Ramos (cell line): Measurements from ENCODE around the gene HOXD10.

Experiments
- in situ Hi-C: fragments of 300-500 bp; cut with MboI; formaldehyde crosslinking; loops from one replicate; pipeline ENCODE4 v1.14.3; 2022; ENCODE audit warnings: low sequenced_read_pairs; ENCODE audit not compliant: unreplicated experiment

Gene HOXD10

GRCh38 chr2:176115883-176116813 is at the start of gene HOXD10:
HOXD10 (plus strand) TSS chr2:176116778; CDS start chr2:176116834, 56 bp downstream.
- in situ Hi-C loops: loop anchor here (25.0 kb wide), 1 partner anchor 754 kb away; no protein-coding TSS in a partner anchor

GRCh38 chr2:176067589-176068418 is 48.8 kb upstream of the HOXD10 start:
- in situ Hi-C loops: no loop called here

GRCh38 chr2:176068419-176068832 is 48.2 kb upstream of the HOXD10 start:
- in situ Hi-C loops: no loop called here

GRCh38 chr2:176071330-176072291 is 45.0 kb upstream of the HOXD10 start:
- in situ Hi-C loops: no loop called here

GRCh38 chr2:176072292-176072669 is 44.3 kb upstream of the HOXD10 start:
- in situ Hi-C loops: no loop called here

GRCh38 chr2:176072951-176073904 is 43.4 kb upstream of the HOXD10 start:
- in situ Hi-C loops: no loop called here

GRCh38 chr2:176074919-176075425 is 41.6 kb upstream of the HOXD10 start:
- in situ Hi-C loops: no loop called here

- in situ Hi-C loops: no loop called here
Measured at GRCh38 chr2:176075481-176075880, 41.1 kb upstream of the HOXD10 start.

GRCh38 chr2:176076063-176076462 is 40.5 kb upstream of the HOXD10 start:
- in situ Hi-C loops: no loop called here

- in situ Hi-C loops: no loop called here
Measured at GRCh38 chr2:176076796-176077195, 39.8 kb upstream of the HOXD10 start.

GRCh38 chr2:176078541-176079284 is 37.9 kb upstream of the HOXD10 start:
- in situ Hi-C loops: no loop called here

GRCh38 chr2:176079285-176079830 is 37.2 kb upstream of the HOXD10 start:
- in situ Hi-C loops: no loop called here

- in situ Hi-C loops: no loop called here
Measured at GRCh38 chr2:176079831-176080539, 36.6 kb upstream of the HOXD10 start.

GRCh38 chr2:176080540-176081375 is 35.8 kb upstream of the HOXD10 start:
- in situ Hi-C loops: no loop called here

GRCh38 chr2:176081376-176081836 is 35.2 kb upstream of the HOXD10 start:
- in situ Hi-C loops: no loop called here
